ENCODE measurements around the gene UBE4A.
"Not testable (repeated sequence)": the region's sequence is repeated elsewhere in the genome, so short reads cannot be mapped to it uniquely, and the experiment has no call there.

Gene UBE4A

DNA sequence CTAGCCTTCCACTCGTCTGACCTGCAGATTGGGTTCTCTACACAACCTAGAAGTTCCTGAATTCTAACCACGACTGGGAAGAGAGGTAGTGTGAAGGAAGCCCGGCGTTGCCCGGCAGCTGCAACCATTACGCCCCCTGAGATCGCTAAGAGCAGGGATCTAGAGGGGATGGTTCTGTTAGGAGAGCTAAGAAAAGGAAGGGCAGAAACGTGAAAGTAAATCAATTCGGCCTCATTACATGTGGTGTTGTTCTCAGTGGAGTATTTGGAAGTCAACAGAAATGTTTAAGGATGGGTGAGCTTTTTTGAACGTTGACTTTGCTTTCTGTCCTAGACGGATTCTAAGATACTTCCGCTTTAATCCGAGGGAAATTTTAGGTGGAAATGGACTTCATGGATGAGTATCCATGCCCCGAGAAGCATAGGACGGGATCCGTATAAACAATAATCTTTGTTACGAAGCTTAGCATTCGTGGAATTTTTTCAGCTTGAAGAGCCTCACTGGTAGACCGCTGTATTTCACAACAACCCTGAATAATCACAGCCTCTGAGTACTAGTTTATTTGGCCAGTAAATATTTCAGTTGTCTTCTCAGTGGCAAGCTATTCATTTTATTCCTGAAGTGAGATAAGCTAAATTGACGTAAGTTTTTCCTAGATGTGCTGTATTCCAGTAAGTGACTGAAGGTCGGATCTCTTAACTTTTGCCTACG lies 42.6 kb downstream of the UBE4A start:
- DNase-seq, result no peak

- not testable (repeated sequence) for DNase-seq
Observed at GRCh38 chr11:118402594-118402993, 43.2 kb downstream of the UBE4A start.

- peak; percentile 99 for DNase-seq
Observed at GRCh38 chr11:118406599-118407166, 47.3 kb downstream of the UBE4A start.

DNA sequence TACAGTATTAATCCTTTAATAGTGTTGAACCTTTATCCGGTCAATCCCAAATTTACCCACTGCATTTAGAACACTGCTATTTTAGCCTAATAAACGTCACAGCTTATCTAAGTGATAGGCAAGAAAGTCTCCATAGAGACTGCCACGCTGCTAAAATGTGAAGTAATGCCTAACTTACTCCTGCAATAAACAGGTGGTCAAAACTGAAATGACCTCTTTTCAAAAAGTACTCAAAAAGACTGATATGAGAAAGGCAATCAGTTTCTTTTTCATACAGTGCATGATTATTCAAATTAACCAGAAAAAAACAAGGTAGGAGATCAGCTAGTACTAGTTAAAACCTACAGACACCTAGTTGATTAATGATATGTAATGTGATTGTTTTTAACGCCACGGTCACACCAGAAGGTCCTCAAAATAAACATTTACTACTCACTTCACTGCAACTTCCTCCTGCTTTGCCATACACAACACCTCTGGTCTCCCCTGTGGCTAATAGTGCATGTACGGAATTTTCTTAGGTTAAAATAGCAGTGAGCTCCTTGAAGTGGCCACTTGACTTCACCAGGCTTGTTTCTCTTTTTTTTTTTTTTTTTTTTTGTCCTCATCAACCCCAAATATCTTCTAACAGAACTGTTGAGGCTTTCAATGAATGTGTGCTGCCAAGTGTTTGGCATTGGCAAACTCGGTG lies 50.8 kb downstream of the UBE4A start:
- DNase-seq, result no peak

DNA sequence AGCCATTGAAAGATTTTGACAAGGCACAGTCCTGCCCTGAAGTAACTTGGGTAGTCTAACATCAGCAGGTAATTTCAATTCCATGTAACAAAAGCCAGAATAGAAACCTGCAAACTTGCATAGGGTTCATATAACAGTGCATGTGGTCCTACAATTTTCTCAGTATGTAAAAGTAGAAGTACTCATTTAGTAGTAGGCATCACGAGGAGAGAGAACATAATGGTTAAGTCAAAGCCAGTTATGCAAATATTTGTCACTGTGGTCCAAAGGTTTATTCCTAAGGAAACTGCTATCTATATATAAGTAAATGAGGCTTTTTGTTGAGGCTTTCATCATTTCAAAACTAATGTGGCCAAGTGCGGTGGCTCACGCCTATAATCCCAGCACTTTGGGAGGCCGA lies 52.1 kb downstream of the UBE4A start:
- DNase-seq, result no peak

DNA sequence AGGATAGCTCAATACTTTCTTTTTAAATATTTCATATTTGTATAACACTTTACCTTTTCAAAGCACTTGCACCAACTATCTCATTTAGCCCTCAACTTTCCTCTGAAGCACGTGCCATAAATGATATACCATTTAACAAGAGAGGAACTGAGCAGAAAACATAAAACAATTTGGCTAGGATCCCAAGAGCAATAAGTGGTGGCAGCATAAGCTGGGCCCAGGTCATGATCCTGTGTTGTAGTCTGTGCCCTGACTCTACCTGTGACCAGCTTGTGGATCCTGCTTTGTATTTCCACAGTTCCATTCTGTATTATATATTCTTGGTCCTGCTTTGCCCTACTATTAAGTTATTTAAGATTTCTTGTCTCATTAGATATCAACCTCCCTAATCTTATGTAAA lies 53.5 kb downstream of the UBE4A start:
- no peak for DNase-seq

GRCh38 chr11:118415062-118415738 lies 55.8 kb downstream of the UBE4A start:
- no peak for DNase-seq

- no peak for DNase-seq
Observed at GRCh38 chr11:118415739-118416068, 56.3 kb downstream of the UBE4A start.

DNA sequence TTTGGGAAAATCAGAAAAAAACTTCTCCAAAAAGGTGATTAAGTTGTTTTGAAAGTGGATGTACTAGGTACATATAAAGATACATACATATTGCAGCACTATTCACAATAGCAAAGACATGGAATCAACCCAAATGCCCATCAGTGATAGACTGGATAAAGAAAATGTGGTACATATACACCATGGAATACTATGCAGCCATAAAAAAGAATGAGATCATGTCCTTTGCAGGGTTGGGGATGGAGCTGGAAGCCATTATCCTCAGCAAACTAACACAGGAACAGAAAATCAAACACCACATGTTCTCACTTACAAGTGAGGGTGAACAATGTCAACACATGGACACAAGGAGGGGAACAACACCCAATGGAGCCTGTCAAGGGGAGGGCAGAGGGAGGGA lies 57.5 kb downstream of the UBE4A start:
- not testable (repeated sequence) for DNase-seq

GRCh38 chr11:118417801-118418200 lies 58.4 kb downstream of the UBE4A start:
- DNase-seq, result no peak

GRCh38 chr11:118418766-118419165 lies 59.4 kb downstream of the UBE4A start:
- DNase-seq, result no peak

DNA sequence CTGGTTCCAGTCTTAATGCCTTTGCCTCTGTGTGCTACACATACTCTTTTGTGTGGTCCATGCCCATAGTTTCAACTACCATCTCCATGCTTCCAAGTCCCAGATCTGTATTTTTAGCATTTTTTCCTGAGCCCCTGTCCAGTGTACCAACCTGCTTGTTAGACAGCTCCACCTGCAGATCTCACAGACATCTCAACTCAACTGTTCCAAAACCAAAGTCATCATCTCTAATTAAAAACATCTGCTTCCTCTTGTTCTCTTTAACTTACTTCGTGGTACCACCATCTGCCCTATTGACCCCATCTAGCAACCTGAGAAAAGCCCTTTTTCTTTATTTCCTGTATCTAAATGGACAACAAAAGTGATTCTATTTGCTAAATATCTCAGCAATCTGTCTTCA lies 68.3 kb downstream of the UBE4A start:
- DNase-seq, result no peak

DNA sequence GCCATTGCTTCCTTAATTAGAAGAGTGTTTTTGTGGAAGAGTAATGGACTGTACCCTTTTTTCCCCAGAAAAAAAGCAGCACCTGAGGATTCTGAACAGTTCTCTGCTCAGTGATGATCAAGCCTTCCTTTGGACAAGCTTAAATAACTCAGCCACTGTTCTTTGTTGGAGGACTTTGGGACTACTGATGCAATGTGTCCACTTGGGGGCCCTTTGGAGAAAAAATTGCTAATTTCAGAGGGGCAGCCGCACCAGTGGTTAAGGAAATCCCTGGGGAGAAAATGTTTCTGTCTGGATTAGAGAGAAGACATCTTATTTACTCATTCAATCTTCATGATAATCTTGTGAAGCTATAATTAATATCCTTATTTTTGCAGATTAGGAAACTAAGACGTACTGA lies 71.6 kb downstream of the UBE4A start:
- DNase-seq, result no peak

DNA sequence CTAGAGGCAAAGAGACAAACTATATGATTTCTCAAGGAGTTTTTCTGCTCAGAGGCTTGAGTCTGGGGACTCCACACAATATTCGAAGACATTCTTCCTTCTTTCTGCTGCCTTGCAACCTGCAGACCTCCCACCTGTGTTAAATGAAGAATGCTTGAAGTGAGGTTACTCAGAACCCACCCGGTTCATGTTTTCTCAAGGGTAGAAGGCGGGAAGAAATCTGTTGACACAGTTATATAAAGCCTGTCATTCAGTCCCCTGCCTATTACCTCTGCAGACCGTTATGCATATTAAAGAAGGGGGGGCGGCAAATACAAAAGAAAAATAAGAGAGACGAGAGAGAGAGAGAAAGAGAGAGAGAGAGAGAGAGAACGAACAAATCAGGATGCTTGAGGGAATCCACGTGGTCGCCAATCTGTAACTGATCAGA lies 74.7 kb downstream of the UBE4A start:
- peak; percentile 73 for DNase-seq

DNA sequence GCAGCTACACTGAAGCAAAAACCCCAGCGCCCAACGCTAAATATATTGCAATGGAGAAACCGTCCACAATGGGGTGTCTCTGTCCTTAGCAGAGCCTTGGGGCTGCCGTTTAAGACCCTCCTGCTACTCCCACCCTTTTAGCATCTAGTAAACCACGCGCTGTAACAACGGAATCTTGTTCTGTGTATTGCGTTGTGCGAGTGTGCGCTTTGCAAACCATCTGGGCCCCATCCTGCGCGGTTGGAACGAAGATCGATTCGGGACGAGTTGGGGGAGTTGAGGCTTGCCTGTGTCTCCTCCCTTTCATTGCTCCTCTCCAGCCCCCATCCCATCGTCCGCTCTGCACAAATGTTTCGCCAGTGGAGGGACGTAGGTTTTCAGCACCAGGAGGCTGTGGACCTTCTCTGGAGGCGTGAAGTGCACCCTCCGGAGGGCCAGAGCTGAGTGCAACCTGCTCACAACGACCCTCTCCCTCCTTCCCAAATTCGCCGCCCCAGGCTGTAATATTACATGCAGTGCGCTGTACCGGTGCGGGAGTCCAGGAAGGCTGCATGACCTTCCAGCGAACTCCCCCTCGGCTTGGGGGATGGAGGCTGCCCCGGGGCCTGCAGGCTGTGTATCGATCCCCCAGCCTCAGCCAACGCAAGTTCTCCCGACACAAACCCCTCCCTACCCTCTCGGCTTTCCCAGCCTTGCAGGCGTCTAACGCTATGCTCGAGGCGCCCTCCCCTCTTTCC lies 75.3 kb downstream of the UBE4A start:
- DNase-seq, result peak; percentile 73

DNA sequence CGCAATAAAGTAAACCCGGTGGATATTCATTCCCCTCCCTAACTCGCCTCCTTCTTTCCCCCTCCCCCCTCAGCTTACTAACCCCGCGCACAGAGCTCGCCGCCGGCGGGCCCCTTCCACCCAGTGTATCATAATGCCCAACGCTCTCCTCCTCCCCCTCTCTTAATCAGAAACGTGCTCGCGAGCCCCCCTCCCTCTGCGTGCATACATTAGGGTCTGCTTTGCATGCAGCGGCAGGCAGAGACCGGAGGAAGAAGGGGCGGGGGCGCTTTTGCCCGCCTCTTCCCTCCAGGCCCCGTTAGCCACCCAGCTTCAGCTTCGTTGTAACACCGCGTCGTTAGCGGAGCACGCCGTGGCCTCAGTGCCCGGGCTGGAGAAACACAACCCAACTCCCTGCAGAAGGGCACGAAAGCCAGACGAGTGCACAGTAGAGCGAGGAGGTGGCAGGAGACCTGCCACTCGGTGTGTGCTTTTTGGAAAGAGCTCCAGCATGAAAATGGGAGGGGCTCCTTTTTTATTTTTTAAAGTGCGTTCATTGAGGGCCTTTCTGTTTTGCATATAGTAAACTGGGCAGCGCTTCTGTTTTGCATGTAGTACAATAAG lies 76.0 kb downstream of the UBE4A start:
- peak; percentile 88 for DNase-seq

DNA sequence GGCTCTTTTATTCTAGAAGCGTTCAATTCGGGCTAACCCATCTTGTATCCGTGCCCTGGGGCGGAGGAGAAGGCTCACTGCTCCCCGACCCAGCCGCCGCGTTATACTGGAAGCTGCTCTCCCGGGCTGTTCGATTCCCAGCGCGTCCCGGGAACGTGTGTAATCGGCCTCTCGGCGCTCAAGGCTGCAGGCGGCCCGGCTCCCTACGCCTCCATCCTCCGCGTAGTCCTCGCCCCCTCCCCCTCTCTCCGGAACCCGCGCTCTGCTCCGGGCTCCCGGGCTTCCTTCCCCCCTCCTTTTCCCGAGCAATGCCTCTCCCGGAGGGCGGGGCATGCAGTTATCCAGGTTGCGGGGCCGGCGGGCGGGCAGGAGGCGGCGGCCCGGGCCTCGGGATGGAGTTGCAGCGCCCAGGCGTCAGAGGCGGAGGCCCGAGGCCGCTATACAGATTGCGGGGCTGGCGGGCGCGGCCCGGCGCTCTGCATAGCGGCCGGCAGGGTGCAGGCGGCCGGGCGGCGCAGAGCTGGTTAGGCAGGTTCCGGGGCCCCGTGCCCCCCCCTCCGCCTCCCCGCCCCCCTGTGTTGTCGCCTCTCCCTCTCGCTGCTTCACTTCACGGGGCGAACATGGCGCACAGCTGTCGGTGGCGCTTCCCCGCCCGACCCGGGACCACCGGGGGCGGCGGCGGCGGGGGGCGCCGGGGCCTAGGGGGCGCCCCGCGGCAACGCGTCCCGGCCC lies 76.7 kb downstream of the UBE4A start, which contains the start of gene KMT2A:
Gene KMT2A, plus strand, starts transcription at position 600 of the 732 bp plus-strand sequence. Its CDS starts 21 bp downstream, at position 621.
- peak; percentile 89 for DNase-seq

- DNase-seq, result no peak
Observed at GRCh38 chr11:118436639-118437207, 77.3 kb downstream of the UBE4A start.

GRCh38 chr11:118437208-118438125 lies 78.1 kb downstream of the UBE4A start:
- peak; percentile 36 for DNase-seq

DNA sequence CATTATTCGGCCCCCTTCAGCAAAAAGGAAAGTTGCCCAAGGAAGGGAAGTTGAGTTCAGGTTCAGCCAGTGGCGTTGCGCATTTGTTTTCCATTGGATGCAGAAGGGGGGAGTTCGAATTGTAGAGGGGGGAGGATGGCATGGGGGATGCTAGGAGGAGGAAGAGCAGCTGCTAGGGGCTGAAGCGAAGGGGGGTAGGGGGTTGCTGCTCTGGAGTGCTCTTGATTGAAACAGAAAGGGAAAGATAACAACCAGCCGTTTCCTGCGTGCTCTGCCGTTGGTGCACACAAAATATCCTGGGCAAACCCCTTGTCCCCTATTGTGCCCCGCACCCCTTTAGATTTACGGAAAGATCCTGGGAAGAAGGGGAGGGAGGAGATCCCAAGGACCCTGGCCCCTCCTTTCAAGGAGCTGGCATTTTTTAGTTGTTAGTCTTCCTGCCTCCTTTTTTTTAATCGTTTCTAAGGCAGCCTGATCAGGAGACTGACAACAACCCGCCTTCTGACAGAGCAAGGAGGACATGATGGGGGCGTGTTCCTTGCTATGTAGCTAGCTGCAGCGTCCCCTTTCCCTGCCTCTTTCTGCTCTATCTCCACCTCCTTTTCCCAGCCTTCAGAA lies 79.0 kb downstream of the UBE4A start:
- DNase-seq, result no peak

All from NCI-H2171 treated with DMSO at 0.1 percent for 48 hours (cell line).